Stimulated activated CD4-positive, alpha-beta T cell treated with anti-CD3 and anti-CD28 coated beads, Interleukin-12 subunit alpha, Interleukin-12 subunit beta, amount 100 ng/mL, for 48 hours (primary cell): ENCODE data around the gene KLKB1.
"Not testable (repeated sequence)": the region's sequence is repeated elsewhere in the genome, so short reads cannot be mapped to it uniquely, and the experiment has no call there.

Source experiments
- DNase-seq, 3 donors: peaks; one replicate each; pipeline ENCODE4 v3.0.0-alpha.2; 2020; ENCODE audit warnings: low read depth in 2 of 3, low spot score in 1 of 3

The KLKB1 gene

GRCh38 chr4:186226521-186227189 lies 652 bp upstream of the KLKB1 start:
- no peak for DNase-seq

GRCh38 chr4:186227744-186228513 lies 622 bp downstream of the KLKB1 start:
- no peak for DNase-seq

- DNase-seq: no peak
Observed at GRCh38 chr4:186228514-186228894, 1.2 kb downstream of the KLKB1 start.

GRCh38 chr4:186234367-186234766 lies 7.1 kb downstream of the KLKB1 start:
- DNase-seq: no peak

- no peak for DNase-seq
Observed at GRCh38 chr4:186236126-186236525, 8.8 kb downstream of the KLKB1 start.

- DNase-seq: no peak
Observed at GRCh38 chr4:186240452-186240847, 13.1 kb downstream of the KLKB1 start.

GRCh38 chr4:186240848-186241491 lies 13.7 kb downstream of the KLKB1 start:
- no peak for DNase-seq

- DNase-seq: no peak
Observed at GRCh38 chr4:186241616-186242015, 14.3 kb downstream of the KLKB1 start.

GRCh38 chr4:186242031-186242430 lies 14.7 kb downstream of the KLKB1 start:
- DNase-seq: not testable (repeated sequence)

- DNase-seq: no peak
Observed at GRCh38 chr4:186243331-186243730, 16.0 kb downstream of the KLKB1 start.

- DNase-seq: no peak
Observed at GRCh38 chr4:186244835-186245234, 17.5 kb downstream of the KLKB1 start.

GRCh38 chr4:186247062-186247752 lies 19.9 kb downstream of the KLKB1 start:
- not testable (repeated sequence) for DNase-seq

GRCh38 chr4:186248643-186249042 lies 21.3 kb downstream of the KLKB1 start:
- no peak for DNase-seq

- no peak for DNase-seq
Observed at GRCh38 chr4:186249785-186250754, 22.8 kb downstream of the KLKB1 start.

- no peak for DNase-seq
Observed at GRCh38 chr4:186250760-186251159, 23.5 kb downstream of the KLKB1 start.

- DNase-seq: no peak
Observed at GRCh38 chr4:186255122-186255521, 27.8 kb downstream of the KLKB1 start.

GRCh38 chr4:186258216-186258811 lies 31.0 kb downstream of the KLKB1 start:
- no peak for DNase-seq

- DNase-seq: no peak
Observed at GRCh38 chr4:186260117-186260503, 32.8 kb downstream of the KLKB1 start.

- DNase-seq: no peak
Observed at GRCh38 chr4:186260504-186261448, 33.5 kb downstream of the KLKB1 start.
